Inferior parietal cortex (tissue), 1 donor: ENCODE measurements around the gene CIPC.

ENCODE experiments used
- DNase-seq: peaks from one replicate; pipeline ENCODE4 v3.0.0-alpha.2; 2016; ENCODE audit errors: extremely low spot score

Gene CIPC

GRCh38 chr14:77125281-77125801, 27.3 kb downstream of the CIPC start:
- DNase-seq, result no peak

GRCh38 chr14:77125823-77126325, 27.8 kb downstream of the CIPC start:
- no peak for DNase-seq

GRCh38 chr14:77126461-77126990, 28.5 kb downstream of the CIPC start:
- no peak for DNase-seq

GRCh38 chr14:77128414-77128891, 30.4 kb downstream of the CIPC start:
- DNase-seq, result no peak

GRCh38 chr14:77130386-77130785, 32.3 kb downstream of the CIPC start:
- no peak for DNase-seq

- no peak for DNase-seq
Observed at GRCh38 chr14:77131206-77131605, 33.1 kb downstream of the CIPC start.

GRCh38 chr14:77131871-77132486, 33.9 kb downstream of the CIPC start:
- DNase-seq, result no peak

GRCh38 chr14:77133720-77134338, 35.8 kb downstream of the CIPC start:
- no peak for DNase-seq

GRCh38 chr14:77139022-77139421, 41.0 kb downstream of the CIPC start:
- no peak for DNase-seq

- no peak for DNase-seq
Observed at GRCh38 chr14:77139540-77140358, 41.7 kb downstream of the CIPC start.

- no peak for DNase-seq
Observed at GRCh38 chr14:77140359-77141213, 42.5 kb downstream of the CIPC start.

- DNase-seq, result no peak
Observed at GRCh38 chr14:77141214-77142004, 43.4 kb downstream of the CIPC start, which contains the start of gene ZDHHC22. TSS of gene ZDHHC22 (minus strand) at chr14:77141791. CDS start at chr14:77139738, 2,053 bp downstream.

GRCh38 chr14:77142005-77142800, 44.1 kb downstream of the CIPC start:
- DNase-seq, result no peak

- no peak for DNase-seq
Observed at GRCh38 chr14:77143071-77143470, 45.0 kb downstream of the CIPC start.

GRCh38 chr14:77144412-77145115, 46.5 kb downstream of the CIPC start:
- no peak for DNase-seq

- no peak for DNase-seq
Observed at GRCh38 chr14:77145975-77146740, 48.1 kb downstream of the CIPC start.

GRCh38 chr14:77148510-77149231, 50.6 kb downstream of the CIPC start:
- no peak for DNase-seq
